GM21381 (cell line): ENCODE data around the gene GADD45GIP1.
"Not testable (repeated sequence)": the region's sequence is repeated elsewhere in the genome, so short reads cannot be mapped to it uniquely, and the experiment has no call there.

ENCODE experiments used
- ATAC-seq: cut with Tn5 transposase; IDR thresholded peaks from one replicate; pipeline ENCODE4 v1.9.1; 2021; ENCODE audit warnings: mild to moderate bottlenecking, moderate library complexity; ENCODE audit not compliant: unreplicated experiment

The GADD45GIP1 gene

DNA sequence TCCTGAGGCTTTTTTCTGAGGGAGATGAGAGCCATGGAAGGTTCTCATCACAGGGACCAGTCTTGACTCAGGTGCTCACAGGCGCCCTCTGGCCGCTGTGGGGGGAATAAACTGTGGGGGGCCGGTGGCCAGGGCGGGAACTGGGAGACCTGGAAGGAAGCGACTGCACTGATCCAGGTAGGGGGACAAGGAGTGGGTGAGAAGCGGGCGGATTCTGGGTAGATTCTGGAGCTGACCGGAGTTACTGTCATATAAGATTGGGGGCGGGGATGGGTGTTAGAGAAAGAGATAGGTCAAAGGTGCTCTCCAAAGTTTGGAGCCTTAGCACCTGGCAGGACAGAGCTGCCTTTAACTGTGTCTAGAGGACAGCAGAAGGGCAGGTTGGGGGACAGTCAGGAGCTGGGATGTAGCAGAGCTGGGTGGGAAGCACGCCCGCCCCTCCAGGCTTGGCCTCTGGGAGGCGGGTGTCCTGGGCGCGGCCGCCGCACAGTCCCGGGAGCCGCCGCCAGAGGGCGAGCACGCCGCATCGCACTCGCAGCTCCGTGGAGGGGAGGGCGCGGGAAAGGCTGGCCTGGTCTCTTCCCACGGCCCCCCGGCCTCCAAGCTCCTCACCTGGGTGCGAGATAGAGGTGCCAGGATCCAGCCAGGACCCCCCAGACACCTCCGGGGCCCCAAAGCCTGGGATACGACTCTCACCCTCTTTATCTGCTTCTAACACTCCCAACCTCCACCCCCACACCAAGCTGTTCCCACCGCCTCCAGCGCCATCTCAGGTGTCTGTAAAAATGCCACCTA lies 8.2 kb upstream of the GADD45GIP1 start:
- ATAC-seq: no peak

DNA sequence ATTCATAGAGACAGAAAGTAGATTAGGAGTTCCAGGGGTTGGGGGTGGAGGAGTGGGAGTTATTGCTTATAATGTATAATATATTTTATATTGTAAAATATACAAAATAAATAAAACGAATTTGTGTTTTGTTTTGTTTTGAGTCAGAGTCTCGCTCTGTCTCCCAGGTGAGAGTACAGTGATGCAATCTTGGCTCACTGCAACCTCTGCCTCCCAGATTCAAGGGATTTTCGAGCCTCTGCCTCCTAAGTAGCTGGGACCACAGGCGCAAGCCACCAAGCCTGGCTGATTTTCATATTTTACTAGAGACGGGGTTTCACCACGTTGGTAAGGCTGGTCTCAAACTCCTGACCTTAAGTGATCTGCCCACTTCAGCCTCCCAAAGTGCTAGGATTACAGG lies 2.5 kb upstream of the GADD45GIP1 start:
- ATAC-seq: no peak

DNA sequence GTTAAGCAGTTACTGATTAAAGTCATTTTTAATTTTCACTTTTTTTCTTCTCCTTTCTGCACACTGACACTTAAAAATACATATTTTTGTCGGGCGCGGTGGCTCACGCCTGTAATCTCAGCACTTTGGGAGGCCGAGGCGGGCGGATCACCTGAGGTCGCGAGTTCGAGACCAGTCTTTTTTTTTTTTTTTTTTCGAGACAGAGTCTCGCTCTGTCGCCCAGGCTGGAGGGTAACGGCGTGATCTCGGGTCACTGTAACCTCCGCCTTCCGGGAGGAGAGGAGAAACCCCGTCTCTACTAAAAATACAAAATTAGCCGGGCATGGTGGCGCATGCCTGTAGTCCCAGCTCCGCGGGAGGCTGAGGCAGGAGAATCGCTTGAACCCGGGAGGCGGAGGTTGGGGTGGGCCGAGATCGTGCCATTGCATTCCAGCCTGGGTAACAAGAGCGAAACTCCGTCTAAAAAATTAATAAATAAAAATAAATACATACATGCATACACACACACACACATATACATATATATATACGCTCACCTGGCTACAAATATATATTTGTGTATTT lies 448 bp upstream of the GADD45GIP1 start:
- ATAC-seq: not testable (repeated sequence)

DNA sequence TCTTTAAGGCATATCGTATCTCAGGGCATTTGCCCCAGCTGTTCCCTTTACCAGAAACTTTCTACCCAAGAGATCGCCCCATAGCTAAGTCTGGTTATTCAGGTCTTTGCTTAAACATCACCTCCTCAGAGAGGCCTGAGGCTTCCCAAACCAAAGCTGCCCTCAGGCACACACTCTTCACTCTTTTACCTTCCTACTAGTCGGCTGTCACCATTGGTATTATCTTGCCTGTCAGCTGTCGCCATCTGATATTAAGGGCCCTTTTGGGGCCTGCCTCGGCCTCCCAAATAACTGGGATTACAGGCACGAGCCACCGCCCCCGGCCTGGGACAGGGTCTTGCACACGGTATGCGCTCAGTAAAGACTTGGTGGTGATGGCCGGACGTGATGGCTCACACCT lies 1.0 kb downstream of the GADD45GIP1 start:
- no peak for ATAC-seq

DNA sequence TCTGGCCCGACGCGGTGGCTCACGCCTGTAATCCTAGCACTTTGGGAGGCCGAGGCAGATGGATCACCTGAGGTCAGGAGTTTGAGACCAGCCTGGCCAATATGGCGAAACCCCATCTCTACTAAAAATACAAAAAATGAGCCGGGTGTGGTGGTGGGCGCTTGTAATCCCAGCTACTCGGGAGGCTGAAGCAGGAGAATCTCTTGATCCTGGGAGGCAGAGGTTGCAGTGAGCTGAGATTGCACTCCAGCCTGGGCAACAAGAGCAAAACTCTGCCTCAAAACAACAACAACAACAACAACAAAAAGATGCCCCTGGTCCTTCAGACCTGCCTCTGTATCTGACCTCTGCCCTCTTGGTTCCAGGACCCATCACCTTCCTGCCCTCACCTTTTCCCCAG lies 1.4 kb downstream of the GADD45GIP1 start:
- not testable (repeated sequence) for ATAC-seq

DNA sequence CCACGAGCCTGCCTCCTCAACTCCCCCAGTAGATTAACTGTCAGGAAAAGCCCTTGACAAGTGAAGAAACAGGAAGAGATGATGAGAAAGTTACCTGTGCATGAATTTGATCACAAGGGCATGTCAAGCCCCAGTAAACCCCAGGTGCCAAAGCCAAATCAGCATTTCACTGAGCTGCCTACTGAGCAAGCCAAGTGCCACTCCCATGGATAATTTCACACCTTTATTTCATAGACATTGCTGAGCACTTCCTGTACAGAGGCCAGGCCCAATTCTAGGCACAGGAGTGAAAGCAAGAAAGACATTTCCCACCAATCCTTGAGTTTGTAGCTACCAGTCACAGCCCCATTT lies 2.4 kb downstream of the GADD45GIP1 start:
- ATAC-seq: no peak

DNA sequence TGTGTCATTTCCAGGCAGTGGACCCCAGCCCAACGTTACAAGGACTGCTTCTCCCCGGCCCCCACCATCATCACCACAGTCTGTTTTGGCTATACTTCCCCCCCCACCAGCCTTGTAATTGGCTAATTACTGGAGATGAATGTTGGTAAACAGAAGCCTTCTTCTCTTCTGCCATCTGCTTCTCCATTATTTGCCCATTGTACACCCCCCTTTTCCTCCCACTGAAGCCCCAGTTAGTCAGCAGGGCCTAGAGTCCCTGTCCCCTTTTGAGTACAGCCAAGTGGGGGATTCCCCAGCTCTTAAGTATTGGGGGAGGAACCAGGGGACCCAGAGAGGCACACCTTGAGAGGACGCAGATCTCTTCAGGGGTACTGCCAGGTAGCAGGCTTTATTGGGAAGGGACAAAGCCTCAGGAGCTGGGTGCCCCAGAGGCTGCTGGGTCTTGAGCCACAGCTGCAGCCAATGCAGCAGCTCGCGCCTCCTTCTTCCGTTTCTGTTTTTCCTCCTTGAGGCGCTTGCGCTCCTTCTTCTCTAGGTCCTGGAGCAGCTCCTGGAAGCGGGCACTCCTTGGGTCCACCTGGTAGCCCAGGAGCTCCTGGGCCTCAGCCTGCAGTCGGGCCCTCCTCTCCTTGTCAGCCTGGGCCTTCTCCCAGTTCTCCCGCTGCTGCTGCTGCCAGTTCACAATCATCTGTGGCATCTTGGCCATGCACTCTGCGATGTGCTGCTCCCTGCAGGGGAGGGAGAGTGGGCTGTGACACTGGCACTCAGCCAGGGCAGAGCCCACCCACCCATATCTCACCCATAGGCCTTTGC lies 3.0 kb downstream of the GADD45GIP1 start:
- no peak for ATAC-seq

DNA sequence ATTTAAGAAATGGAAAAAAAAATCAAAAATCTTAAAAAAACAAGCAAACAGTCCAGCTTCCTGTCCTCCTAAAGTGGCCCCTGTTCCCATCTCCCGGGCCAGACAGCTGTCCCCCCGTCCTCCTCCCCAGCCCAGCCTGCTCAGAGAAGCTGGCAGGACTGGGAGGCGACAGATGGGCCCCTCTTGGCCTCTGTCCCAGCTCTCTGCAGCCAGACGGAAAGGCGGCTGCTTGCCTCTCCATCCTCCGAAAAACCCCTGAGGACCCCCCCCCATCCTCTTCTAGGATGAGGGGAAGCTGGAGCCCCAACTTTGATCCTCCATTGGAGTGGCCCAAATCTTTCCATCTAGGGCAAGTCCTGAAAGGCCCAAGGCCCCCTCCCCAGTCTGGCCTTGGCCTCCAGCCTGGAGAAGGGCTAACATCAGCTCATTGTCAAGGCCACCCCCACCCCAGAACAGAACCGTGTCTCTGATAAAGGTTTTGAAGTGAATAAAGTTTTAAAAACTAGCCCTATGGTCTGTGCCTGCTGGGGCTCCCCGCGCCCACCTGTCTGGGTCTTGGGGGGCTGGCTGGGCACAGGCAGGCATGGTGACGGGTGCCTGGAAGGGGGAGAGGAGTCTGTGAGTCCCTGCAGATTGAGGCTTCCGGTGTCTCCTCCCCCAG lies 3.8 kb downstream of the GADD45GIP1 start:
- no peak for ATAC-seq

DNA sequence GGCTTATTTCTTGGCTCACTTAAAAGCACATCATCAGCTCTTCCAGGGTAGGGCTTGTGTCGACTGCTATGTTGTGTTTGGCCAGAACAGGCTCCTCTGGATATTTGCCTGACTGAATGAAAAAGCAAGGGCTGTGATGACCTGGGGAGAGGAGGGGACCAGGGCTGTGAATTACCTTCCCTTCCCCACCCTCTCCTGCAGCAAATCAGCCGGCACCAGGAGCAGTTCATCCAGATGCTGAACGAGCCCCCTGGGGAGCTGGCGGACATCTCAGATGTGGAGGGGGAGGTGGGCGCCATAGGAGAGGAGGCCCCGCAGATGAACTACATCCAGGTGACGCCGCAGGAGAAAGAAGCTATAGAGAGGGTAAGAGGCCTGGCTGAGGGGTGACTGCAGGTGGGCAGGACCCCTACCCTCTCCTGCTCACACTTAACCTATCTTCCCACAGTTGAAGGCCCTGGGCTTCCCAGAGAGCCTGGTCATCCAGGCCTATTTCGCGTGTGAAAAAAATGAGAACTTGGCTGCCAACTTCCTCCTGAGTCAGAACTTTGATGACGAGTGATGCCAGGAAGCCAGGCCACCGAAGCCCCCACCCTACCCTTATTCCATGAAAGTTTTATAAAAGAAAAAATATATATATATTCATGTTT lies 4.4 kb downstream of the GADD45GIP1 start:
- no peak for ATAC-seq

DNA sequence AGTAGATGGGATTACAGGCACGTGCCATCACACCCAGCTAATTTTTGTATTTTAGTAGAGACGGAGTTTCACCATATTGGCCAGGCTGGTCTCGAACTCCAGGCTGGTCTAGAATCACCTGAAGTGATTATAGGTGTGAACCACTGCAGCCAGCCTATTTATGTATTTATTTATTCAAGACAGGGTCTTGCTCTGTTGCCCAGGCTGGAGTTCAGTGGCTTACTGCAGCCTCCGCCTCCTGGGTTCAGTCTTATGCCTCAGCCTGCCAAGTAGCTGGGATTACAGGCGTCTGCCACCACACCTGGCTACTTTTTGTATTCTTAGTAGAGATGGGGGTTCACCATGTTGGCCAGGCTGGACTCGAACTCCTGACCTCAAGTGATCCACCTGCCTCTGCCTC lies 5.0 kb downstream of the GADD45GIP1 start:
- ATAC-seq: not testable (repeated sequence)

DNA sequence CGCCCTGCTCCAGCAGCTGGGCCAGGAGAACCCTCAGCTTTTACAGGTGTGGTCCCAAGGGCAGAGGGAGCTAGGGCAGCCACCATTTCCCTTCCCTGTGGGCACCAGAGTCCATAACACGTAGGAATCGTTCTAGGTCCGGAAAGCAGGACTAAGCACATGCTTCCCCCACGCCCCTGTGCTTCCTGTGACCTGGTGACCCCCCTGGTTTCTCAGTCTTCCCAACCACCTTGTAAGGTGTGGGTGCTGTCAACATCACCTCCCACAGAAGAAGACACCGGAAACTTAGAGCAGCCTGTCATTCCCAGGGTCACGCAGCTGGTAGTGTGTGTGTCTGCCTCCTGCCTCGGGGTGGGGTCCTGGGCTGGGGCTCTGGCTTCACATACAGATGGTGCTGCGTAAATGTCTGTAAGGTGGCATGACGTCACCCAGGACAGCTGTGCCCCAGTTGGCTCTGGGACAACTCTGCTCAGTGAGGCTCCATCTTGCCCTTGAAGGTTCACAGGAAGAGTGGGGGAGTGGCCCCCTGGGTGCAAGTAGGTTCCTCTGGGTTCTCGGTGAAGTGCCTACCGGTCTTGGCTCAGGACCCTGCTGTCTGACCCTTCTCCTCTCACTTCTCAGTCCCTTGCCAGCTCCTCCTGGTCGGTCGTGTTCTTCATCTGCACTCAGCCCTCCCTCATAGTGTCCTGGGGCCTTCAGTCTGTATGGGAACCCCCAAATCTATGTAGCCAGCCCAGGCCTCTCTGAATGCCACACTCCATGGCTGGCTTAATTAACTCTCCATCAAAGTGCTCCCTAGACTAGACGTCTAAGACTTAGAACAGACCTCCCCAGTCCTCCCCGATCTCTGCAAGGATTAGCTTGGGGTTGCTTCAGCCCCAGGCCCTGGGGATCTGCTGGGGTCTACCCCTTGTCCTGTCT lies 7.4 kb downstream of the GADD45GIP1 start:
- ATAC-seq: no peak

DNA sequence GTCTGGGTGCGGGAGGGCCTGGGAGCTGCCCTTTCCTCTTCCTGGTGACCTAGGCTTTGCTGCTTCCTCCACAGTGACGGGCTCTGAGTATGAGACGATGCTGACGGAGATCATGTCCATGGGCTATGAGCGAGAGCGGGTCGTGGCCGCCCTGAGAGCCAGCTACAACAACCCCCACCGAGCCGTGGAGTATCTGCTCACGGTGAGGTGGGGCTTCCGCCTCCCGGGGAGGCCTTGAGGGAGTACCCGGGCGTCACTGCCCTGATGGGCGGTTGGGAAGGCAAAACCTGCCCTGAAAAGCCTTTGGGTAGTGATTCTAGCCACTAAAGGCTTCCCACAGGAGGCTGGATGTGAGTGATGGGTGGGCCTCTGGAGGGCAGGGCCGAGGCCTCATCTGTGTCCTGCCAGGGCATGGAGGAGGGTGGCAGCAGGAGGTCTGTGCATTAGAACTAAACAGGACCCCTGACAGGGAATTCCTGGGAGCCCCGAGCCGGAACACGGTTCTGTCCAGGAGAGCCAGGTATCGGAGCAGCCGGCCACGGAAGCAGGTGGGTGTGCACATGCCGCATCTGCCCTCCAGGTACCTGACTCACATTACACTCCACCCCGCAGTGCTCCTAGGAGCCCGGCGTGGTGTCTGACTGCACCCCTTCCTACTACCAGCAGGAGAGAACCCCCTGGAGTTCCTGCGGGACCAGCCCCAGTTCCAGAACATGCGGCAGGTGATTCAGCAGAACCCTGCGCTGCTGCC lies 8.2 kb downstream of the GADD45GIP1 start:
- ATAC-seq: no peak

DNA sequence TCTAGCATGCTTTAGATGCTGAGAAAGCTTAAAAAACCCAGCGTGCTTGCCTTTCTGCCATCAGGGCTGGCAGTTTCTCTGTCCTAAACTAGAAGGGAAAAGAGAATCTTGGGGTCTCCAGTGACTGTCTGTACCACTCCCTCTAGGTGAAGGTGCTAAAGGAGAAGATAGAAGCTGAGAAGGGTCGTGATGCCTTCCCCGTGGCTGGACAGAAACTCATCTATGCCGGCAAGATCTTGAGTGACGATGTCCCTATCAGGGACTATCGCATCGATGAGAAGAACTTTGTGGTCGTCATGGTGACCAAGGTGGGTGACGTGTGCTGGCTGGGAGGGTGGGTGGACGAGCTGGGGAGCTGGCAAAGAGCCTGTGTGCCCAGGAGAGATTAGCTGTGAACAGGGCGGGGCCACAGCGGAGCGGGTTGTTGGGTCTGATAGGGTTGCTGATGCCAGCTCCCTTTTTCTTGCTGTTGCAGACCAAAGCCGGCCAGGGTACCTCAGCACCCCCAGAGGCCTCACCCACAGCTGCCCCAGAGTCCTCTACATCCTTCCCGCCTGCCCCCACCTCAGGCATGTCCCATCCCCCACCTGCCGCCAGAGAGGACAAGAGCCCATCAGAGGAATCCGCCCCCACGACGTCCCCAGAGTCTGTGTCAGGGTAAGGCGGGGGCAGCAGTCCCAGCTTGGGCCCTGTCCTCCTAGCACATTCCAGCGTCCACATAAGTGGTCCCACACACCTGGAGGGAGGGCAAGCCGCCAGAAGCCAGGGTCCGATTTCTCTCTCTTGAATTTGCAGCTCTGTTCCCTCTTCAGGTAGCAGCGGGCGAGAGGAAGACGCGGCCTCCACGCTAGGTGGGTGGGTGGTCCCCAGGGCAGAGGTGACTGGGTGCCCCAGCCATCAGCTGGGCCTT lies 9.1 kb downstream of the GADD45GIP1 start:
- no peak for ATAC-seq

DNA sequence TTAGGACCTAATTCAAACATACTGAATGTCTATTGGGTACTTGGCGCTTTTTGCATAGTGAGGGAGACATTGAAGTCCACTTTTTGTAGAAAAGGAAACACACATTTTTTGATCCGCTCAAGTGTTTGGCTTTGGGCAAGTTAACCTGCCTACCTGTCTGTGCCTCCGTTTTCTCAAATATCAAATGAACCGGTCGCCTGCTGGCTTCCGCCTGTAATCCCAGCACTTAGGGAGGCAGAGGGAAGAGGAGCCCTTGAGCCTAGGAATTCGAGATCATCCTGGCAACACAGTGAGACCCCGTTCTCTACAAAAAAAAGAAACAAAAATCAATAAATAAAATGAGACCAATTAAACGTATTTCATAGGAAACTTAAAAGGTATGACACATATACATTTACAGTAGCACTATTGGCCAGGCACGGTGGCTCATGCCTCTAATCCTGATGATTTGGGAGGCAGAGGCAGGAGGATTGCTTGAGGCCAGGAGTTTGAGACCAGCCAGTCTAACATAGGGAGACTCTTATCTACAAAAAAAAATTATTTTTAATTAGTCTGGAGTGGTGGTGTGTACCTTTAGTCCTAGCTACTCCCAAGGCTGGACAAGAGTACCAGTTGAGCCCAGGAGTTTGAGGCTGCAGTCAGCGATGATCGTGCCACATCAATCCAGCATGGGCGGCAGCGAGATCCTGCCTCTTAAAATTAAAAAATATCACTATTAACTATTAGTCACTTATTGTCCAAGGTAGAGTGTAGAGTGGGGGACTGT lies 10.1 kb downstream of the GADD45GIP1 start:
- no peak for ATAC-seq

DNA sequence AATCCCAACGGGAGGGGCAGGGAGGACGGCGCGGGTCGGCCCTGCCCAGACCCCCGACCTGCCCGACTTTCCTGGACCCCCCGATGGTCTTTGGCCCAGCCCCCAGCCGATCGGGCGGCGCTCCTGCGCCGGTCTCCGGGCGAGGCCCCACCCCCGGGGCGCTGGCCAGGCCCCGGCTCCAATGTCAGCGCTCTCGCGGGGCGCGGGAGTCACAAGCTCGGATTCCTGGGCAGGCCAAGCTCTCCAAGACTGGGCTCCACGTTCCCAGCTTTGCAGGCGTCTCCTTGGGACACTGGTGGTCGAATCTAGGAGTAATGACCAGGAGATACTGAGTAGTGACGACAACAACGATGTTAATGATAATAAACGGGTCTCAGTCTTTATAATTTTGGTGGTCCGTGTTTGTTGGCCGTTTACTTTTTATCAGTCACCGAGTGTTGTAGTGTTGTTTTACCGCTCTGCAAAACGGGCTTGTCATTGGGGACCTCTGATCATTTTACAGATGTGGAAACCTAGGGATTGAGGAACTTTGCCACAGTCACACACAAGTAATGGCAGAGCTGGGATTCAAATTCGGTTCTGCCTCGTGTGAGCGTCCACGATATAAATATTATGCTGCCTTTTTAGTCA lies 10.8 kb downstream of the GADD45GIP1 start:
- ATAC-seq: peak; percentile 38

DNA sequence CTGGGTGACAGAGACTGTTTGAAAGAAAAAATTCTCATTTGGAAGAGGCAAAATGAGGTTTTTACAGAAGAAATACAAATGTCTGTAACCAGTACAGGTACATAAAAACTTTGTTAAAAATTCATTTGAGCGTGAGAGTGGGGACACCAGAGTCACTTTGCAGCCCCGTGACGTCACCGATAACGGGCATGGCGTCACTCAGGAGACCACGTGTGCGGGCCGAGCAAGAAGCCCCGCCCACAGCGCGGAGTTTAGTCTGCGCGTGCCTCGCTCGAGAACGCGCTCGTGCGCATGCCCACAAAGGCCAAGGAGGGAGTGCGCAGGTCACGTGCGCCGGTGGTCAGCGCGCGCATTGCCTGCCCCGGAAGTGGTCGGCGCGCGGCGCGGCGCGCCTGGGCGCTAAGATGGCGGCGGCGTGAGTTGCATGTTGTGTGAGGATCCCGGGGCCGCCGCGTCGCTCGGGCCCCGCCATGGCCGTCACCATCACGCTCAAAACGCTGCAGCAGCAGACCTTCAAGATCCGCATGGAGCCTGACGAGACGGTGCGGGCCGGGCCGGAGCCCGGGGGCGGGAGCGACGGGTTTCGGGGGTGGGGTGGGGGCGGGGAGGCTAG lies 11.4 kb downstream of the GADD45GIP1 start, which contains the start of gene RAD23A:
Gene RAD23A (plus strand): TSS at position 384 of the 613 bp plus-strand sequence. CDS start 87 bp downstream, at position 471.
- peak; percentile 78 for ATAC-seq
